ENCODE data around the gene ZC2HC1B. TPM values are rescaled to one million over a fixed set of nuclear protein-coding genes. Genes with fewer than 3 reads are reported as not detected.

ZC2HC1B gene
- total and polyA plus RNA-seq, 9 of the 15 experiments (the other 6 are each of a cell fraction or from before 2014, with no cell fraction given) = not detected

DNA sequence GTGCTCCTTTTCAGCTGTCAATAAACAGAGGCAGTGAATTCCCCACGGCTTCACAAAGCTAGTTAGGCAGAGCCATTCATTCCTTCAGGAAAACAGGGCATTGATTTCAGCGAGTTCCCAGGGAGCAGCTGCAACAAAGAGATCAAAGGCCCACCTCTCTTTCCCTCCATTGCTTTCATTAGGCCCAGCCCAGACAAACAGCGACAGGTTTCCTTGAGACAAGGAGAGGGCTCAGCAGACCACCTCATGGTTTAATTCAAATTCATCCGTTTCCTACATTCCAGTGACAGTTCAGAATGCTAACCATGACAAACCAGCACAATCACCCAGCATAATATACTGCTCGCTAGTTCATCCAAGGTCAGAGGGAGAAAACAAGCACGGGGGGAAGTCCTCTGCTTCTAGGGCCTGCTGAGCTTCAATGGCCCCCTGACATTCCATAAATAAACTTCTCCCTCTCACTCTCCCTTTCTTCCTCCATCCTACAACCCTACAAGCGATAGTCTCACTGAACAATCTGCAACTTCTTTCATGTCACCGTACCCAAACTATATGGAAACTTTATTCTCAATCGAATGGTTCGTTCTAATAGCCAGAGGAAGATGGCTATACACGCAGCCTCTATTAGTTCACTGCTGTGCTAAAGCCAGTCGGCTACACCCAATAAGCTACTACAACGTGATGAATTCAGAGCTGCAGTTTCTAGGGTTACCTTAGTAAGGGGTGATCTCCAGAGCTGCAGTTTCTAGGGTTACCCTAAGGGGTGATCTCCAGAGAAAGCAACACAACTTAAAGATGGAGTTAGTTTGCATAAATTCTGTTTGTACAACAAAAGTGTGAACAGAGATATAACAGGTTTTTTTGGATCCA lies 109.1 kb downstream of the ZC2HC1B start (continued):
- TF ChIP-seq, protein P1, sequence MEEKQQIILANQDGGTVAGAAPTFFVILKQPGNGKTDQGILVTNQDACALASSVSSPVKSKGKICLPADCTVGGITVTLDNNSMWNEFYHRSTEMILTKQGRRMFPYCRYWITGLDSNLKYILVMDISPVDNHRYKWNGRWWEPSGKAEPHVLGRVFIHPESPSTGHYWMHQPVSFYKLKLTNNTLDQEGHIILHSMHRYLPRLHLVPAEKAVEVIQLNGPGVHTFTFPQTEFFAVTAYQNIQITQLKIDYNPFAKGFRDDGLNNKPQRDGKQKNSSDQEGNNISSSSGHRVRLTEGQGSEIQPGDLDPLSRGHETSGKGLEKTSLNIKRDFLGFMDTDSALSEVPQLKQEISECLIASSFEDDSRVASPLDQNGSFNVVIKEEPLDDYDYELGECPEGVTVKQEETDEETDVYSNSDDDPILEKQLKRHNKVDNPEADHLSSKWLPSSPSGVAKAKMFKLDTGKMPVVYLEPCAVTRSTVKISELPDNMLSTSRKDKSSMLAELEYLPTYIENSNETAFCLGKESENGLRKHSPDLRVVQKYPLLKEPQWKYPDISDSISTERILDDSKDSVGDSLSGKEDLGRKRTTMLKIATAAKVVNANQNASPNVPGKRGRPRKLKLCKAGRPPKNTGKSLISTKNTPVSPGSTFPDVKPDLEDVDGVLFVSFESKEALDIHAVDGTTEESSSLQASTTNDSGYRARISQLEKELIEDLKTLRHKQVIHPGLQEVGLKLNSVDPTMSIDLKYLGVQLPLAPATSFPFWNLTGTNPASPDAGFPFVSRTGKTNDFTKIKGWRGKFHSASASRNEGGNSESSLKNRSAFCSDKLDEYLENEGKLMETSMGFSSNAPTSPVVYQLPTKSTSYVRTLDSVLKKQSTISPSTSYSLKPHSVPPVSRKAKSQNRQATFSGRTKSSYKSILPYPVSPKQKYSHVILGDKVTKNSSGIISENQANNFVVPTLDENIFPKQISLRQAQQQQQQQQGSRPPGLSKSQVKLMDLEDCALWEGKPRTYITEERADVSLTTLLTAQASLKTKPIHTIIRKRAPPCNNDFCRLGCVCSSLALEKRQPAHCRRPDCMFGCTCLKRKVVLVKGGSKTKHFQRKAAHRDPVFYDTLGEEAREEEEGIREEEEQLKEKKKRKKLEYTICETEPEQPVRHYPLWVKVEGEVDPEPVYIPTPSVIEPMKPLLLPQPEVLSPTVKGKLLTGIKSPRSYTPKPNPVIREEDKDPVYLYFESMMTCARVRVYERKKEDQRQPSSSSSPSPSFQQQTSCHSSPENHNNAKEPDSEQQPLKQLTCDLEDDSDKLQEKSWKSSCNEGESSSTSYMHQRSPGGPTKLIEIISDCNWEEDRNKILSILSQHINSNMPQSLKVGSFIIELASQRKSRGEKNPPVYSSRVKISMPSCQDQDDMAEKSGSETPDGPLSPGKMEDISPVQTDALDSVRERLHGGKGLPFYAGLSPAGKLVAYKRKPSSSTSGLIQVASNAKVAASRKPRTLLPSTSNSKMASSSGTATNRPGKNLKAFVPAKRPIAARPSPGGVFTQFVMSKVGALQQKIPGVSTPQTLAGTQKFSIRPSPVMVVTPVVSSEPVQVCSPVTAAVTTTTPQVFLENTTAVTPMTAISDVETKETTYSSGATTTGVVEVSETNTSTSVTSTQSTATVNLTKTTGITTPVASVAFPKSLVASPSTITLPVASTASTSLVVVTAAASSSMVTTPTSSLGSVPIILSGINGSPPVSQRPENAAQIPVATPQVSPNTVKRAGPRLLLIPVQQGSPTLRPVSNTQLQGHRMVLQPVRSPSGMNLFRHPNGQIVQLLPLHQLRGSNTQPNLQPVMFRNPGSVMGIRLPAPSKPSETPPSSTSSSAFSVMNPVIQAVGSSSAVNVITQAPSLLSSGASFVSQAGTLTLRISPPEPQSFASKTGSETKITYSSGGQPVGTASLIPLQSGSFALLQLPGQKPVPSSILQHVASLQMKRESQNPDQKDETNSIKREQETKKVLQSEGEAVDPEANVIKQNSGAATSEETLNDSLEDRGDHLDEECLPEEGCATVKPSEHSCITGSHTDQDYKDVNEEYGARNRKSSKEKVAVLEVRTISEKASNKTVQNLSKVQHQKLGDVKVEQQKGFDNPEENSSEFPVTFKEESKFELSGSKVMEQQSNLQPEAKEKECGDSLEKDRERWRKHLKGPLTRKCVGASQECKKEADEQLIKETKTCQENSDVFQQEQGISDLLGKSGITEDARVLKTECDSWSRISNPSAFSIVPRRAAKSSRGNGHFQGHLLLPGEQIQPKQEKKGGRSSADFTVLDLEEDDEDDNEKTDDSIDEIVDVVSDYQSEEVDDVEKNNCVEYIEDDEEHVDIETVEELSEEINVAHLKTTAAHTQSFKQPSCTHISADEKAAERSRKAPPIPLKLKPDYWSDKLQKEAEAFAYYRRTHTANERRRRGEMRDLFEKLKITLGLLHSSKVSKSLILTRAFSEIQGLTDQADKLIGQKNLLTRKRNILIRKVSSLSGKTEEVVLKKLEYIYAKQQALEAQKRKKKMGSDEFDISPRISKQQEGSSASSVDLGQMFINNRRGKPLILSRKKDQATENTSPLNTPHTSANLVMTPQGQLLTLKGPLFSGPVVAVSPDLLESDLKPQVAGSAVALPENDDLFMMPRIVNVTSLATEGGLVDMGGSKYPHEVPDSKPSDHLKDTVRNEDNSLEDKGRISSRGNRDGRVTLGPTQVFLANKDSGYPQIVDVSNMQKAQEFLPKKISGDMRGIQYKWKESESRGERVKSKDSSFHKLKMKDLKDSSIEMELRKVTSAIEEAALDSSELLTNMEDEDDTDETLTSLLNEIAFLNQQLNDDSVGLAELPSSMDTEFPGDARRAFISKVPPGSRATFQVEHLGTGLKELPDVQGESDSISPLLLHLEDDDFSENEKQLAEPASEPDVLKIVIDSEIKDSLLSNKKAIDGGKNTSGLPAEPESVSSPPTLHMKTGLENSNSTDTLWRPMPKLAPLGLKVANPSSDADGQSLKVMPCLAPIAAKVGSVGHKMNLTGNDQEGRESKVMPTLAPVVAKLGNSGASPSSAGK (IDR thresholded peaks at IDR 0.05) = 0 out of 2 replicates have a peak, but pooled peaks have one; percentile 8
- no peak for TF ChIP-seq NFE2 (IDR thresholded peaks at IDR 0.05; ENCODE audit: low read depth)
- TF ChIP-seq, protein P2, sequence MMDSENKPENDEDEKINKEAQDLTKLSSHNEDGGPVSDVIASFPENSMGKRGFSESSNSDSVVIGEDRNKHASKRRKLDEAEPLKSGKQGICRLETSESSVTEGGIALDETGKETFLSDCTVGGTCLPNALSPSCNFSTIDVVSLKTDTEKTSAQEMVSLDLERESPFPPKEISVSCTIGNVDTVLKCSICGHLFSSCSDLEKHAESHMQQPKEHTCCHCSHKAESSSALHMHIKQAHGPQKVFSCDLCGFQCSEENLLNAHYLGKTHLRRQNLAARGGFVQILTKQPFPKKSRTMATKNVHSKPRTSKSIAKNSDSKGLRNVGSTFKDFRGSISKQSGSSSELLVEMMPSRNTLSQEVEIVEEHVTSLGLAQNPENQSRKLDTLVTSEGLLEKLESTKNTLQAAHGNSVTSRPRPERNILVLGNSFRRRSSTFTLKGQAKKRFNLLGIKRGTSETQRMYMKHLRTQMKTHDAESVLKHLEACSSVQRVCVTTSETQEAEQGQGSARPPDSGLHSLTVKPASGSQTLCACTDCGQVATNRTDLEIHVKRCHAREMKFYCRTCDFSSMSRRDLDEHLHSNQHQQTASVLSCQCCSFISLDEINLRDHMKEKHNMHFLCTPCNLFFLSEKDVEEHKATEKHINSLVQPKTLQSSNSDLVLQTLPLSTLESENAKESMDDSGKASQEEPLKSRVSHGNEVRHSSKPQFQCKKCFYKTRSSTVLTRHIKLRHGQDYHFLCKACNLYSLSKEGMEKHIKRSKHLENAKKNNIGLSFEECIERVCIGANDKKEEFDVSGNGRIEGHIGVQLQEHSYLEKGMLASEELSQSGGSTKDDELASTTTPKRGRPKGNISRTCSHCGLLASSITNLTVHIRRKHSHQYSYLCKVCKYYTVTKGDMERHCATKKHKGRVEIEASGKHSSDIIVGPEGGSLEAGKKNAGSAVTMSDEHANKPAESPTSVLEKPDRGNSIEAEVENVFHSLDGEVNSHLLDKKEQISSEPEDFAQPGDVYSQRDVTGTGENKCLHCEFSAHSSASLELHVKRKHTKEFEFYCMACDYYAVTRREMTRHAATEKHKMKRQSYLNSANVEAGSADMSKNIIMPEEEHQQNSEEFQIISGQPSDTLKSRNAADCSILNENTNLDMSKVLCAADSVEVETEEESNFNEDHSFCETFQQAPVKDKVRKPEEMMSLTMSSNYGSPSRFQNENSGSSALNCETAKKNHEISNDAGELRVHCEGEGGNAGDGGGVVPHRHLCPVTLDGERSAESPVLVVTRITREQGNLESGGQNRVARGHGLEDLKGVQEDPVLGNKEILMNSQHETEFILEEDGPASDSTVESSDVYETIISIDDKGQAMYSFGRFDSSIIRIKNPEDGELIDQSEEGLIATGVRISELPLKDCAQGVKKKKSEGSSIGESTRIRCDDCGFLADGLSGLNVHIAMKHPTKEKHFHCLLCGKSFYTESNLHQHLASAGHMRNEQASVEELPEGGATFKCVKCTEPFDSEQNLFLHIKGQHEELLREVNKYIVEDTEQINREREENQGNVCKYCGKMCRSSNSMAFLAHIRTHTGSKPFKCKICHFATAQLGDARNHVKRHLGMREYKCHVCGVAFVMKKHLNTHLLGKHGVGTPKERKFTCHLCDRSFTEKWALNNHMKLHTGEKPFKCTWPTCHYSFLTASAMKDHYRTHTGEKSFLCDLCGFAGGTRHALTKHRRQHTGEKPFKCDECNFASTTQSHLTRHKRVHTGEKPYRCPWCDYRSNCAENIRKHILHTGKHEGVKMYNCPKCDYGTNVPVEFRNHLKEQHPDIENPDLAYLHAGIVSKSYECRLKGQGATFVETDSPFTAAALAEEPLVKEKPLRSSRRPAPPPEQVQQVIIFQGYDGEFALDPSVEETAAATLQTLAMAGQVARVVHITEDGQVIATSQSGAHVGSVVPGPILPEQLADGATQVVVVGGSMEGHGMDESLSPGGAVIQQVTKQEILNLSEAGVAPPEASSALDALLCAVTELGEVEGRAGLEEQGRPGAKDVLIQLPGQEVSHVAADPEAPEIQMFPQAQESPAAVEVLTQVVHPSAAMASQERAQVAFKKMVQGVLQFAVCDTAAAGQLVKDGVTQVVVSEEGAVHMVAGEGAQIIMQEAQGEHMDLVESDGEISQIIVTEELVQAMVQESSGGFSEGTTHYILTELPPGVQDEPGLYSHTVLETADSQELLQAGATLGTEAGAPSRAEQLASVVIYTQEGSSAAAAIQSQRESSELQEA (IDR thresholded peaks at IDR 0.05; ENCODE audit: low read depth) = no peak
- TF ChIP-seq, protein P3, sequence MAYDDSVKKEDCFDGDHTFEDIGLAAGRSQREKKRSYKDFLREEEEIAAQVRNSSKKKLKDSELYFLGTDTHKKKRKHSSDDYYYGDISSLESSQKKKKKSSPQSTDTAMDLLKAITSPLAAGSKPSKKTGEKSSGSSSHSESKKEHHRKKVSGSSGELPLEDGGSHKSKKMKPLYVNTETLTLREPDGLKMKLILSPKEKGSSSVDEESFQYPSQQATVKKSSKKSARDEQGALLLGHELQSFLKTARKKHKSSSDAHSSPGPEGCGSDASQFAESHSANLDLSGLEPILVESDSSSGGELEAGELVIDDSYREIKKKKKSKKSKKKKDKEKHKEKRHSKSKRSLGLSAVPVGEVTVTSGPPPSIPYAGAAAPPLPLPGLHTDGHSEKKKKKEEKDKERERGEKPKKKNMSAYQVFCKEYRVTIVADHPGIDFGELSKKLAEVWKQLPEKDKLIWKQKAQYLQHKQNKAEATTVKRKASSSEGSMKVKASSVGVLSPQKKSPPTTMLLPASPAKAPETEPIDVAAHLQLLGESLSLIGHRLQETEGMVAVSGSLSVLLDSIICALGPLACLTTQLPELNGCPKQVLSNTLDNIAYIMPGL (CRISPR knock-in tag; IDR thresholded peaks at IDR 0.05) = no peak

Data from K562 (cell line).